ENCODE results near the gene ING5. TPM values are rescaled to one million over a fixed set of nuclear protein-coding genes. Genes with fewer than 3 reads are reported as not detected.

Gene ING5
- total RNA-seq, 1 experiment from 2014 or later: 32.1 TPM

- Histone ChIP-seq H2AFZ (ENCODE audit: low read length) (no peak overlapping the region), H3K4me2 (ENCODE audit: low read length) (no peak overlapping the region), H3K9me3 (ENCODE audit: low read length) (no peaks in the 10 kb centered on the region), H3K9me2 (replicated peaks; ENCODE audit: low read length) (no peaks in the 10 kb centered on the region), H3K79me2 (ENCODE audit: low read length) (no peaks in the 10 kb centered on the region), H4K20me1 (ENCODE audit: low read length) (no peaks in the 10 kb centered on the region), H3K9ac (ENCODE audit: low read length) (no peak overlapping the region), H3K27me3 (ENCODE audit: low read length) (no peaks in the 10 kb centered on the region), H3K4me3 (ENCODE audit: low read length) (no peak overlapping the region), H3K4me1 (ENCODE audit: insufficient read depth, low read length) (no peaks in the 10 kb centered on the region), H3K27ac (ENCODE audit: low read length) (no peak overlapping the region), H3F3A (ENCODE audit: low read length, unreplicated experiment) (no peaks in the 10 kb centered on the region), H3K36me3 (ENCODE audit: low read depth, low read length) (peaks cover 5% of the 10 kb centered on the region; the same call in 1 of the 2 replicates)
- DNase-seq (no peak), ATAC-seq (no peak)
- TF ChIP-seq CTCF (conservative IDR thresholded peaks at IDR 0.05; ENCODE audit: low read depth, low read length) (no peak), EZH2 (IDR thresholded peaks at IDR 0.05; ENCODE audit: low read length, unreplicated experiment) (no peak), EZH2phosphoT487 (IDR thresholded peaks at IDR 0.05; ENCODE audit: borderline replicate concordance, low read length) (no peak)
- ChIA-PET POLR2A (ENCODE audit: unreplicated experiment) (no interaction called here), CTCF (no interaction called here)
- intact Hi-C loops (cut with micrococcal nuclease): no loop called here
- BruUV-seq (replicated peaks): no TSS peak
Measured at GRCh38 chr2:241673189-241673663, 28.6 kb upstream of the ING5 start.

DNA sequence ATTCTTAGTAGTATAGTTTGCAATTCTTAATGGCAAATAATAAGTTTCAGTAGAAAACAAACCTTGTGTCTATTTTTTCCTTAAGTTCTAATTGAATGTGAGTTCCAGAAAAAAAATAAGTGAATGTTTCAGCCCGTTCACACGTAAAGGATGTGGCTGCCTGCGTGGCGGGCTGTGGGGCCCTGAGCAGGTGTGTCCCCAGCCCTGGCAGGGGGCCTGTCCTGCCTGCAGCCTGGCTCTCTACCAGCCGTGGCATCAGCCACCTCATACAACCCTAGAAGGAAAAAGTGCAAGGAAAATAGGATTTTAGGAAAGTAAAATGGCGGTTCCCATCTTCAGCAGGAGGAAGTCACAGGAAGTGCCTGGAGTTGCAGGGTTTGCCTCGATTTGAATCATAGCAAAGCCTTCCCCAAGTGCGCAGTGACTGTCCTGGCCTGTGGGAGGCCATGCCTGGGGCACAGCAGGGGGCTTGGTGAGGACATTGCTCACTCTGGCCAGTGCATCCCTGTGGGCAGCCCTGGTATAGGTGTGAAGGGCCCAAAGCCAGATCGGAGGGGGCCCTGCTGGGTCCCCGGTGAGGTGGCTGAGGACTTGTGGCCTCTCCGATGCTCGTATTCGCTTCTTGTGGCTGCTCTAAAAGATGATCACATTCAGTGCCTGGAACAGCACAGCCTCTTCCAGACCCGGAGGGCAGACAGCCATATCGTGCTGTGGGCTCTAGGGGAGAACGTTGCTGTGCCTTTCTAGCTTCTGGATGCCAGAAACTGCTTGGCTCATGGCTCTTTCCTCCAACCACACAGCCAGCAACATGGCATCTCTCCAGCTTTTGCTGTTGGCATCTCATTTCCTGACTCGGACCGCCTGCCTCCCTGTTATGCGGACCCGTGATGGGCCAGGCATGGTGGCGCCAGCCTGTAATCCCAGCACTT lies 27.8 kb upstream of the ING5 start:
- TF ChIP-seq CTCF (conservative IDR thresholded peaks at IDR 0.05; ENCODE audit: low read depth, low read length) (no peak), EZH2phosphoT487 (IDR thresholded peaks at IDR 0.05; ENCODE audit: borderline replicate concordance, low read length) (no peak), EZH2 (IDR thresholded peaks at IDR 0.05; ENCODE audit: low read length, unreplicated experiment) (no peak)
- Histone ChIP-seq H4K20me1 (ENCODE audit: low read length) (no peaks in the 10 kb centered on the region), H3K9me3 (ENCODE audit: low read length) (no peaks in the 10 kb centered on the region), H3K4me2 (ENCODE audit: low read length) (no peak overlapping the region), H3K9me2 (replicated peaks; ENCODE audit: low read length) (no peaks in the 10 kb centered on the region), H3K4me1 (ENCODE audit: insufficient read depth, low read length) (no peaks in the 10 kb centered on the region), H3F3A (ENCODE audit: low read length, unreplicated experiment) (no peaks in the 10 kb centered on the region), H3K27ac (ENCODE audit: low read length) (no peak overlapping the region), H3K36me3 (ENCODE audit: low read depth, low read length) (peaks cover 10% of the 10 kb centered on the region; the same call in 1 of the 2 replicates), H3K9ac (ENCODE audit: low read length) (no peak overlapping the region), H2AFZ (ENCODE audit: low read length) (no peak overlapping the region), H3K4me3 (ENCODE audit: low read length) (no peak overlapping the region), H3K79me2 (ENCODE audit: low read length) (no peaks in the 10 kb centered on the region), H3K27me3 (ENCODE audit: low read length) (no peaks in the 10 kb centered on the region)
- POLR2A ChIA-PET (ENCODE audit: unreplicated experiment): no interaction called here
- CTCF ChIA-PET: no interaction called here
- intact Hi-C loops (cut with micrococcal nuclease): no loop called here
- DNase-seq: no peak
- ATAC-seq: peak; percentile 21; the same call in 1 of the 2 replicates
- BruUV-seq (replicated peaks): no TSS peak

GRCh38 chr2:241675885-241676284 lies 26.0 kb upstream of the ING5 start:
- POLR2A ChIA-PET (ENCODE audit: unreplicated experiment): no interaction called here
- Histone ChIP-seq H3K4me3 (ENCODE audit: low read length) (no peak overlapping the region), H2AFZ (ENCODE audit: low read length) (no peak overlapping the region), H3K9ac (ENCODE audit: low read length) (no peak overlapping the region), H3K27me3 (ENCODE audit: low read length) (no peaks in the 10 kb centered on the region), H3K9me2 (replicated peaks; ENCODE audit: low read length) (no peaks in the 10 kb centered on the region), H4K20me1 (ENCODE audit: low read length) (no peaks in the 10 kb centered on the region), H3K79me2 (ENCODE audit: low read length) (peaks cover 8% of the 10 kb centered on the region), H3K27ac (ENCODE audit: low read length) (no peak overlapping the region), H3K9me3 (ENCODE audit: low read length) (no peaks in the 10 kb centered on the region), H3K4me2 (ENCODE audit: low read length) (no peak overlapping the region), H3K4me1 (ENCODE audit: insufficient read depth, low read length) (peaks cover 4% of the 10 kb centered on the region), H3K36me3 (ENCODE audit: low read depth, low read length) (peaks cover 10% of the 10 kb centered on the region), H3F3A (ENCODE audit: low read length, unreplicated experiment) (no peaks in the 10 kb centered on the region)
- CTCF ChIA-PET: no interaction called here
- no peak for TF ChIP-seq EZH2 (IDR thresholded peaks at IDR 0.05; ENCODE audit: low read length, unreplicated experiment)
- no peak for TF ChIP-seq EZH2phosphoT487 (IDR thresholded peaks at IDR 0.05; ENCODE audit: borderline replicate concordance, low read length)
- TF ChIP-seq CTCF (conservative IDR thresholded peaks at IDR 0.05; ENCODE audit: low read depth, low read length): no peak
- intact Hi-C loops (cut with micrococcal nuclease): no loop called here
- ATAC-seq: no peak
- no peak for DNase-seq
- BruUV-seq (replicated peaks): no TSS peak

Measured in PC-3 (cell line).